Cardiac fibroblast (primary cell): ENCODE data around the gene STAB1.

Experiments
- DNase-seq, 2 donors: peaks; one replicate each; pipeline versions ENCODE4 v3.0.0 to v3.0.0-alpha.2; 2010; ENCODE audit warnings: low read depth in 2 of 2
- H3K4me3 ChIP-seq, 2 donors: replicated peaks in 1 of 2; 1 replicate in 1 of 2; 2 replicates in 1 of 2; pipeline ENCODE4 v1.5.1; 2011; ENCODE audit warnings: low read depth in 2 of 2, low read length in 2 of 2, mild to moderate bottlenecking in 2 of 2, moderate library complexity in 1 of 2
- CTCF ChIP-seq: IDR thresholded peaks from one replicate; pipeline ENCODE4 v1.5.1; 2011; ENCODE audit warnings: low read depth, mild to moderate bottlenecking, low read length, inconsistent platforms

The STAB1 gene

GRCh38 chr3:52494886-52495495 lies at the start of gene STAB1:
TSS of gene STAB1 (plus strand) at chr3:52495338. CDS start at chr3:52495414, 76 bp downstream.
- TF ChIP-seq CTCF, result no peak

GRCh38 chr3:52446042-52446441 lies 49.1 kb upstream of the STAB1 start:
- no peak overlapping the region for H3K4me3 ChIP-seq
- no peak for TF ChIP-seq CTCF
- no peak for DNase-seq

More at GRCh38 chr3:52494886-52495495, at the start of gene STAB1:
- H3K4me3 ChIP-seq, result peak within 1 kb of the TSS in 1 of 2 donors; percentile 13
- DNase-seq, result peak in 1 of 2 donors; percentile 19

- H3K4me3 ChIP-seq, result no peak overlapping the region
- TF ChIP-seq CTCF, result peak; percentile 100
- peak; percentile 56 to 70 for DNase-seq
Measured at GRCh38 chr3:52446631-52447511, 48.3 kb upstream of the STAB1 start.

- no peak for TF ChIP-seq CTCF
- DNase-seq, result no peak
- no peak overlapping the region for H3K4me3 ChIP-seq
Measured at GRCh38 chr3:52447512-52448355, 47.4 kb upstream of the STAB1 start.

GRCh38 chr3:52450489-52451236 lies 44.5 kb upstream of the STAB1 start:
- no peak for DNase-seq
- H3K4me3 ChIP-seq, result no peak overlapping the region
- TF ChIP-seq CTCF, result no peak
